Activated CD8-positive, alpha-beta T cell treated with anti-CD3 and anti-CD28 coated beads, Interleukin-2, amount 10 ng/mL, durations not matched to agents 7 days and 5 days (primary cell): ENCODE data around the gene SLC37A4. TPM values are rescaled to one million over a fixed set of nuclear protein-coding genes. Genes with fewer than 3 reads are reported as not detected.
"Not testable (repeated sequence)": the region's sequence is repeated elsewhere in the genome, so short reads cannot be mapped to it uniquely, and the experiment has no call there.

Source experiments
- ATAC-seq: fragments of 150-1000 bp; cut with Tn5 transposase; one replicate; pipeline ENCODE4 v1.10.0; 2021; ENCODE audit warnings: moderate library complexity
- CTCF ChIA-PET: fragments of 350-600 bp; sonication (Branson Sonifier 250); formaldehyde crosslinking; loops from one replicate; lab custom pipeline; 2021; ENCODE audit warnings: antibody characterized with exemption; lab: Charles Lee
- POLR2A ChIA-PET: fragments of 350-600 bp; sonication (Branson Sonifier 250); formaldehyde crosslinking; loops from one replicate; lab custom pipeline; 2021; ENCODE audit warnings: antibody characterized with exemption; lab: Charles Lee
- DNase-seq: peaks from one replicate; pipeline ENCODE4 v3.0.0-alpha.2; 2020
- H3K27ac Mint-ChIP-seq: one replicate; pipeline ENCODE4 v1.8.0; 2021; ENCODE audit warnings: mild to moderate bottlenecking, mixed read lengths
- H3K27me3 Mint-ChIP-seq: one replicate; pipeline ENCODE4 v1.8.0; 2021; ENCODE audit warnings: low read depth, mixed read lengths
- H3K36me3 Mint-ChIP-seq: one replicate; pipeline ENCODE4 v1.8.0; 2021; ENCODE audit warnings: low read depth, mixed read lengths
- H3K4me1 Mint-ChIP-seq: one replicate; pipeline ENCODE4 v1.8.0; 2021; ENCODE audit warnings: low read depth, mixed read lengths
- H3K4me3 Mint-ChIP-seq: one replicate; pipeline ENCODE4 v1.8.0; 2021; ENCODE audit warnings: mild to moderate bottlenecking, mixed read lengths
- H3K9me3 Mint-ChIP-seq: one replicate; pipeline ENCODE4 v1.8.0; 2022; ENCODE audit warnings: mixed read lengths; ENCODE audit not compliant: insufficient read depth
- total RNA-seq, 2 experiments: library from RNA; stranded (reverse); gene quantifications; one replicate each; pipeline ENCODE4 v1.2.3, GENCODE V29; 2021

Gene SLC37A4
- total RNA-seq, 2 experiments from 2014 or later, result 22.4 to 26.6 TPM

DNA sequence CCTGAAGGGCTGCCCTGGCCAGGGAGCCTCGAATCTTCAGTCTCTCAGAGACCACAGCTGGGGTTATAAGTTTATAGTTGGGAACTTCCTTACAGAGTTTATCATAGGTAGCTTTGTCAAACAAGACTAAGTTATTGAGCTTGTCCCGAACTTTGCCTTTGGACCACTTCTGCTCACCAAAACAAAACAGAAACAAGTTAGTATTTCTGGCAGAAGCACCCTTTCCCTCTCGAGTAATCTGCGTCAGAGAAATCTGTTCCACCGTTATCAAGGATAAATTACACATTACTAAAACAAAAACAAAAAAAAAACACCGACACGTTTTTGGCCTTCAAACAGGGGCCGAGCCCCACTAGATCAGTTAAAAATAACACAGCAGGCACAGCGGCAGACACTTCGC lies 13.3 kb downstream of the SLC37A4 start:
- peaks cover 46% of the 10 kb centered on the region for H3K4me1 Mint-ChIP-seq
- peak overlapping the region; percentile 99 for H3K4me3 Mint-ChIP-seq
- H3K27me3 Mint-ChIP-seq, ATAC-seq, CTCF ChIA-PET, H3K9me3 Mint-ChIP-seq, DNase-seq: not testable (repeated sequence)
- H3K27ac Mint-ChIP-seq, result peak overlapping the region; percentile 100
- H3K36me3 Mint-ChIP-seq, result peaks cover 79% of the 10 kb centered on the region
- POLR2A ChIA-PET, result interaction anchor here (1.2 to 4.1 kb wide), 7 partner anchors 10 to 226 kb away, joined by 3 to 28 read pairs (median 17); partner anchors contain the start of genes CENATAC, DDX6 and HYOU1

DNA sequence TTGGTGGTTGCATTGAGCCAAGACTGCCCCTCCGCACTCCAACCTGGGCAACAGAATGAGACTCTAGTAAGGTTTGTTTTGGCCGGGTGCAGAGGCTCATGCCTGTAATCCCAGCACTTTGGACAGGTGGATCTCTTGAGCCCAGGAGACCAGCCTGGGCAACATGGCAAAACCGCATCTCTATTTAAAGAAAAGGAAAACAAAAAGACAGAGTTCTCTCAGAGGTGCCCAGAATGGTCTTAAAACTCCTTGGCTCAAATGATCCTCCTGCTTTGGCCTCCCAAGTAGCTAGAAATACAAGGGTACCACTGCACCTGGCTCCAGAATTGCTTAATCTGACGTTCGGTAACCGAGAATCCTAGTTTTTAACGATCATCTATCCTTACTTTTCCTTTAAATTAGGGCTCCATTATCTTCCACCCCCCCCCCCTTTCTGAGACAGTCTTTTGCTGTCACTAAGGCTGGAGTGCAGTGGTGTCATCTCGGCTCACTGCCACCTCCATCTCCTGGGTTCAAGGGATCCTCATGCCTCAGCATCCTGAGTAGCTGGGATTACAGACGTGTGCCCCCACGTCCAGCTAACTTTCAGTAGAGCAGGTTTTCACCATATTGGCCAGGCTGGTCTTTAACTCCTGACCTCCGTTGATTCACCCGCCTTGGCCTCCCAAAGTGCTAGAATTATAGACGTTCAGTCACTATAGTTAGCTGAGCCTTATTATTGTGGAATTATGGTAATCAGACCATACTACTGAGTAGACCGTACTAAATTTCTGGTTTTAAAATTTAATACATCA lies 14.3 kb downstream of the SLC37A4 start:
- Mint-ChIP-seq H3K9me3 (no peaks in the 10 kb centered on the region), H3K4me3 (peak overlapping the region; percentile 99), H3K4me1 (peaks cover 42% of the 10 kb centered on the region), H3K36me3 (peaks cover 73% of the 10 kb centered on the region), H3K27ac (peak overlapping the region; percentile 22), H3K27me3 (no peaks in the 10 kb centered on the region)
- DNase-seq, result no peak
- ChIA-PET CTCF (interaction anchor here (0.7 to 2.4 kb wide), 6 partner anchors 17 to 305 kb away, joined by 3 to 7 read pairs (median 3); partner anchors contain the start of genes CENATAC and HYOU1), POLR2A (interaction anchor here (0.6 to 4.1 kb wide), 7 partner anchors 11 to 407 kb away, joined by 4 to 28 read pairs (median 9); partner anchors contain the start of genes CENATAC, DDX6, HYOU1 and SLC37A4)
- no peak for ATAC-seq

DNA sequence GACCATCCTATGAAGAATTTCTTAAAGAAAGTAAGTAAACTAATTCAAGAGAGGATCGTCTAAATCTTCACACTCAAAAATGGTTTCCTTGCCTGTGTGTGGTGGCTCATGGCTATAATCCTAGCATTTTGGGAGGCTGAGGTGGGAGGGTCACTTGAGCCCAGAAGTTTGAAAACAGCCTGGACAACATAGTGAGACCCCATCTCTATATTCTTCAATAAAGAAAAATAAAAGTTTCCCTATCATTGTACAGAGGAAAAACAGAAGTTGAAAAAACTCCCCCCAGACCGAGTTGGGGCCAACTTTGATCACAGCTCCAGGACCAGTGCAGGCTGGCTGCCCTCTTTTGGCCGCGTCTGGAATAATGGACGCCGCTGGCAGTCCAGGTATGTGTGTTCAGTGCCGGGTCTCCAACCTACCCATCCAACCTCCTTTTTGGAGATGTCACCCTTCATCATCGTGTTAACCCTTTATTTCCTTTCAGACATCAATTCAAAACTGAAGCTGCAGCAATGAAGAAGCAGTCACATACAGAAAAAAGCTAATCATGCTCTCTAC lies 15.5 kb downstream of the SLC37A4 start:
- Mint-ChIP-seq H3K27me3 (no peaks in the 10 kb centered on the region), H3K27ac (no peak overlapping the region), H3K9me3 (no peaks in the 10 kb centered on the region), H3K36me3 (peaks cover 77% of the 10 kb centered on the region), H3K4me1 (peaks cover 30% of the 10 kb centered on the region), H3K4me3 (peak overlapping the region; percentile 6)
- DNase-seq (no peak), ATAC-seq (no peak)
- ChIA-PET CTCF (interaction anchor here (1.1 to 2.4 kb wide), 4 partner anchors 17 to 306 kb away, joined by 3 to 7 read pairs (median 5); partner anchors contain the start of genes CENATAC and HYOU1), POLR2A (interaction anchor here (1.2 to 4.0 kb wide), 5 partner anchors 15 to 80 kb away, joined by 3 to 18 read pairs (median 6); partner anchors contain the start of genes CENATAC, HYOU1, SLC37A4 and VPS11)

DNA sequence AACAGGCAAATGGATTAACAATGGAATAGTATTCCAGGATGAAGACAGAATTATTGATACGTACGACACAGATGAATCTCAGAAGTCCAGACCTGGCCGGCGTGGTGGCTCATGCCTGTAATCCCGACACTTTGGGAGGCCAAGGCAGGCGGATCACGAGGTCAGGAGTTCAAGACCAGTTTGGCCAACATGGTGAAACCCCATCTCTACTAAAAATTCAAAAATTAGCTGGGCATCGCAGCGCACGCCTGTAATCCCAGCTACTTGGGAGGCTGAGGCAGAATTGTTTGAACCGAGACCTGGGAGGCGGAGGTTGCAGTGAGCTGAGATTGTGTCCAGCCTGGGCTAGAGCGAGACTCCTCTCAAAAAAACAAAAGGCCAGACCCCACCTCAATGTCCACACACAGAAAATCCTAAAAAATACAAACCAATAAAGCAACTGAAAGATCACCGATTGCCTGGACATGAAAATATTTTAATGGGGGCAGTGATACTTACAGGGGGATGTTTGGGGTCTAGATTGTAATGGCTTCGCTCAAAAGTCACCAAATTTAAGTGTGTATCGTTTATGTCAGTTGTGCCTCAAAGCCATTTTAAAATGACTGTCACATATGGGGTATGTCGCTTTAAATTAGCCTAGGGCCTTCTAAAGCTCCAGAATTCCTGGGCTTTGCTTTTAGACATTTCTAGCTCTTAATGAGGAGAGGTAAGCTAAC lies 16.3 kb downstream of the SLC37A4 start:
- H3K36me3 Mint-ChIP-seq, result peaks cover 72% of the 10 kb centered on the region
- no peaks in the 10 kb centered on the region for H3K9me3 Mint-ChIP-seq
- no peak overlapping the region for H3K27ac Mint-ChIP-seq
- H3K4me3 Mint-ChIP-seq, result no peak overlapping the region
- H3K27me3 Mint-ChIP-seq, result no peaks in the 10 kb centered on the region
- POLR2A ChIA-PET, result interaction anchor here (1.2 to 4.0 kb wide), 4 partner anchors 16 to 53 kb away, joined by 3 to 18 read pairs (median 8); partner anchors contain the start of genes CENATAC, HYOU1, SLC37A4 and VPS11
- CTCF ChIA-PET, result interaction anchor here (1.9 to 2.4 kb wide), 2 partner anchors 17 to 42 kb away, joined by 7 read pairs; partner anchors contain the start of genes CENATAC and HYOU1
- ATAC-seq, result no peak
- DNase-seq, result no peak
- peaks cover 24% of the 10 kb centered on the region for H3K4me1 Mint-ChIP-seq

DNA sequence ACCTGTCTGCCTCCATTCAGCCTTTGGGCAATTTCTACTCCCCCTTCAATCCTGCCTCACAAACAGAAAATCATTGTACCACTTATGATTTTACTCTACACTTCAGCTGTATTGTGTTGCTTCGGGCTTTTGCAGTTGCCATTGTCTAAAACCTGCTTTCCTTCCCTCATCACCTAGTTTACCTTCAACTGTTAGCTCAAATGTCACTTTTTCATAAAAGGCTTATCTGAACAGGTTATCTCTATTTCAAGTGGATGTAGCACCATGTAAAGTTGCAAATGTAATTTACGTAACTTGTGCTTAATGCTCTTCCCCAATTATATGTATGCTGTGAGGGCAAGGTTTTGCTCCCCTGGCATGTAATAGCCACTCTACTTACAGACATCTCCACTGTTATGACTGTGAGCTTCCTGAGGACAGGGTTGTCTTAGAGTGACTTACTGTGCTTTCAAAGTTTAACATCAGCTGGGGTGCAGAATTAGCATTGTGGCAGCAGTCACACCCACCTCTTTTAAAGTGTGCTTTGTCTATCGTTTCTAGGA lies 18.0 kb downstream of the SLC37A4 start:
- no peak overlapping the region for H3K4me3 Mint-ChIP-seq
- H3K4me1 Mint-ChIP-seq, result peaks cover 24% of the 10 kb centered on the region
- ATAC-seq, result no peak
- H3K9me3 Mint-ChIP-seq, result no peaks in the 10 kb centered on the region
- H3K36me3 Mint-ChIP-seq, result peaks cover 69% of the 10 kb centered on the region
- CTCF ChIA-PET, result interaction anchor here (1.3 kb wide), 1 partner anchor 15 kb away, joined by 7 read pairs; the partner anchor contains the start of gene CENATAC
- no peaks in the 10 kb centered on the region for H3K27me3 Mint-ChIP-seq
- POLR2A ChIA-PET, result interaction anchor here (0.9 kb wide), 1 partner anchor 55 kb away, joined by 3 read pairs; the partner anchor contains the start of gene VPS11
- H3K27ac Mint-ChIP-seq, result peak overlapping the region; percentile 9
- no peak for DNase-seq

DNA sequence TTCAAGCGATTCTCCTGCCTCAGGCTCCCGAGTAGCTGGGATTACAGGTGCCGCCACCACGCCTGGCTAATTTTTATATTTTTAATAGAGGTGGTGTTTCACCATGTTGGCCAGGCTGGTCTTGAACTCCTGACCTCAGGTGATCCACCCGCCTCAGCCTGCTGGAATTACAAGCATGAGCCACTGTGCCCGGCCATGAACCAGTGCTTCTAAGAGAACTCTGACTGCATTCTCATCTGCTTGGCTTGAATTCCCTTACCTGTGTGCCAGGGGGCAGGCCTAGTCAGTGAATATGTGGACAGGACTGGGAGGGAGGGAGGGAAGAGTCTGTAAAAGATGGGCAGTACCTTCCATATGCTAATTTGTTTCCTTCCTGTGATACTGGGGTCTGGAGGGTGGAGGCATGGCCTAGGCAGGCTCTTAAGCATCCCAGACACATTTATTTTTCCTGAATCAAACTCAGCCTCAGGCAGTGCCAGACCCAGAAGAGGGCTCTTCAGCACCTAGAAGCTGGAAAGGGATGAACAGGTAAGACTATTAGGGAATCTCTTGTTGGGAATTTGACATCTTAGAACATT lies 19.1 kb downstream of the SLC37A4 start:
- peaks cover 64% of the 10 kb centered on the region for H3K36me3 Mint-ChIP-seq
- H3K9me3 Mint-ChIP-seq, result no peaks in the 10 kb centered on the region
- H3K4me3 Mint-ChIP-seq, result no peak overlapping the region
- DNase-seq (no peak), ATAC-seq (no peak)
- H3K4me1 Mint-ChIP-seq, result peaks cover 18% of the 10 kb centered on the region
- POLR2A ChIA-PET, result no interaction called here
- H3K27ac Mint-ChIP-seq, result peak overlapping the region; percentile 6
- no peaks in the 10 kb centered on the region for H3K27me3 Mint-ChIP-seq
- CTCF ChIA-PET, result no interaction called here

DNA sequence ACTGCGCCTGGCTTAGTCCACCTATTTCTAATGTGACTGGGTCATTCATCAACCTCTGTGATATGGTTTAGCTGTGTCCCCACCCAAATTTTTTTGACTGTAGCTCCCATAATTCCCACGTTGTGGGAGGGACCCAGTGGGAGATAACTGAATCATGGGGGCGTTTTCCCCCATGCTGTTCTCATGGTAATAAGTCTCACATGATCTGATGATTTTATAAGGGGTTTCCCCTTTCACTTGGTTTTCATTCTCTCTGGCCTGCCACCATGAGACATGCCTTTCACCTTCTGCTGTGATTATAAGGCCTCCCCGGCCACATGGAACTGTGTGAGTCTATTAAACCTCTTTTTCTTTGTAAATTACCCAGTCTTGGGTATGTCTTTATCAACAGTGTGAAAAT lies 24.0 kb downstream of the SLC37A4 start:
- Mint-ChIP-seq H3K36me3 (peaks cover 48% of the 10 kb centered on the region), H3K27me3 (no peaks in the 10 kb centered on the region), H3K4me3 (no peak overlapping the region), H3K4me1 (peaks cover 3% of the 10 kb centered on the region), H3K9me3 (no peaks in the 10 kb centered on the region), H3K27ac (no peak overlapping the region)
- ChIA-PET POLR2A (interaction anchor here (0.7 to 1.9 kb wide), 2 partner anchors 11 to 12 kb away, joined by 3 to 4 read pairs; partner anchors contain the start of gene TRAPPC4), CTCF (no interaction called here)
- no peak for ATAC-seq
- DNase-seq, result no peak

DNA sequence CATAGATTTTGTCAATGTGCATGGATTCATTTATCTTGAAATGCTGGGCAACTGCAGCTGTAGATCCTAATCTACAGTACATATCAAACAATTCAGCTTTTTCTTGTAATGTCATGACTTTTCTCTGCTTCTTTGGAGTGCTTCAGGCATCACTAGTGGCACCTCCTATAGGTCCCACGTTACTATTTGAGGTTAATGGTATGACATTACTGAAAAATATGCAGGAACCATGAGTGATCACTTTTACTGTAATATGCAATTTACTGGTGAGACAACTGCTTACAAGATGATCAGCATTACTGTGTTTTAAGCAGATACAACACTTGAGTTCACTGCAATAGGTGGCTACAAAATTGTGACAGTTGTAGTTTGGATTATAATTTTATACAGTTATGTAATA lies 29.8 kb downstream of the SLC37A4 start:
- Mint-ChIP-seq H3K9me3 (no peaks in the 10 kb centered on the region), H3K4me1 (peaks cover 41% of the 10 kb centered on the region), H3K4me3 (no peak overlapping the region), H3K27ac (no peak overlapping the region), H3K27me3 (no peaks in the 10 kb centered on the region), H3K36me3 (peaks cover 62% of the 10 kb centered on the region)
- CTCF ChIA-PET, result no interaction called here
- POLR2A ChIA-PET, result no interaction called here
- DNase-seq (no peak), ATAC-seq (no peak)

DNA sequence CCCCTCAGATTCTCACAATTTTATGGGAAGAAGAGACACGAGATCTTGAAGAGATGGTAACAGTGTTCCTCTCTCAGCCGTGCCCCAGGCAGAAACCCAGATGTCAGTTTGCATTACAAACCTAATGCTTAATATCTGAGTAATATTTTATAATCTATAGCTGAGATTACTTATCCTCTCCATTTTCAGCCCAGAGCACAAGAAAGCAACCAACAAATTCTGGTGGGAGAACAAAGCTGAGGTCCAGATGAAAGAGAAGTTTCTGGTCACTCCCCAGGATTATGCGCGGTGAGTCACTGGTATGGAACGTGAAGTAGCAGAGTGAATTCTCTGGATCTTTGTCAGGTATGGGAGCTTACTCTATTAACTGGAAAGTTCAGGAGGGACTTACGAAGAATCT lies 31.9 kb downstream of the SLC37A4 start:
- Mint-ChIP-seq H3K4me1 (peaks cover 39% of the 10 kb centered on the region), H3K4me3 (peak overlapping the region; percentile 90), H3K9me3 (no peaks in the 10 kb centered on the region), H3K27me3 (no peaks in the 10 kb centered on the region), H3K36me3 (peaks cover 52% of the 10 kb centered on the region), H3K27ac (peak overlapping the region; percentile 92)
- DNase-seq (no peak), ATAC-seq (no peak)
- ChIA-PET POLR2A (interaction anchor here (0.8 to 2.8 kb wide), 4 partner anchors 17 to 73 kb away, joined by 3 to 37 read pairs (median 10); partner anchors contain the start of genes RPS25 and TRAPPC4), CTCF (interaction anchor here (1.0 to 1.4 kb wide), 2 partner anchors 68 to 309 kb away, joined by 3 to 4 read pairs; no protein-coding TSS in a partner anchor)

DNA sequence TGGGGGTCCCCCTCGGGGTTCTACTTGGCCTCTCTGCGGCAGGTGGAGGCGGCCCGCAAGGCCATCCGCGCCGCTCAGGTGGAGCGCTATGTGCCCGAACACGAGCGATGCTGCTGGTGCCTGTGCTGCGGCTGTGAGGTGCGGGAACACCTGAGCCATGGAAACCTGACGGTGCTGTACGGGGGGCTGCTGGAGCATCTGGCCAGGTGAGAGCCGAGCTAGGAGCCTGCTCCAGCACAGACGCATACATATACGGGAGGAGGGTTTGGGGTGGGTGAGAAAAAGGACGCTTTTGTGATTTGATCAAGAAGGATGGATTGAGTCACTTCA lies 32.3 kb downstream of the SLC37A4 start:
- Mint-ChIP-seq H3K9me3 (no peaks in the 10 kb centered on the region), H3K27me3 (no peaks in the 10 kb centered on the region), H3K4me1 (peaks cover 39% of the 10 kb centered on the region), H3K36me3 (peaks cover 51% of the 10 kb centered on the region), H3K4me3 (peak overlapping the region; percentile 90), H3K27ac (peak overlapping the region; percentile 92)
- DNase-seq (peak; percentile 31), ATAC-seq (peak; percentile 35)
- CTCF ChIA-PET, result interaction anchor here (0.7 to 1.6 kb wide), 8 partner anchors 17 to 596 kb away, joined by 3 to 7 read pairs (median 4); no protein-coding TSS in a partner anchor
- POLR2A ChIA-PET, result interaction anchor here (0.5 to 2.8 kb wide), 6 partner anchors 17 to 392 kb away, joined by 3 to 37 read pairs (median 5); partner anchors contain the start of genes DPAGT1, RPS25 and TRAPPC4
